ENCODE data around the gene LIMCH1.

The LIMCH1 gene

GRCh38 chr4:41679991-41680390 is 142.0 kb downstream of the LIMCH1 start:
- Histone ChIP-seq H3K36me3 (no peaks in the 10 kb centered on the region), H3K27me3 (peaks cover 5% of the 10 kb centered on the region), H3K4me3 (ENCODE audit: low read depth in 1 of 2, low read length in 1 of 2) (no peak overlapping the region), H3K4me1 (ENCODE audit: control insufficient read depth in 1 of 2, insufficient read depth in 1 of 2, low read depth in 1 of 2, low read length in 1 of 2) (no peaks in the 10 kb centered on the region), H3K27ac (no peak overlapping the region), H3K9me3 (no peaks in the 10 kb centered on the region)
- no peak for TF ChIP-seq CTCF (IDR thresholded peaks at IDR 0.05)

GRCh38 chr4:41681054-41681453 is 143.1 kb downstream of the LIMCH1 start:
- Histone ChIP-seq H3K27me3 (peaks cover 15% of the 10 kb centered on the region), H3K4me1 (ENCODE audit: control insufficient read depth in 1 of 2, insufficient read depth in 1 of 2, low read depth in 1 of 2, low read length in 1 of 2) (no peaks in the 10 kb centered on the region), H3K4me3 (ENCODE audit: low read depth in 1 of 2, low read length in 1 of 2) (no peak overlapping the region), H3K27ac (no peak overlapping the region), H3K9me3 (no peaks in the 10 kb centered on the region), H3K36me3 (no peaks in the 10 kb centered on the region)
- TF ChIP-seq CTCF (IDR thresholded peaks at IDR 0.05) = no peak

GRCh38 chr4:41683326-41683725 is 145.4 kb downstream of the LIMCH1 start:
- Histone ChIP-seq H3K9me3 (no peaks in the 10 kb centered on the region), H3K4me3 (ENCODE audit: low read depth in 1 of 2, low read length in 1 of 2) (no peak overlapping the region), H3K4me1 (ENCODE audit: control insufficient read depth in 1 of 2, insufficient read depth in 1 of 2, low read depth in 1 of 2, low read length in 1 of 2) (no peaks in the 10 kb centered on the region)

GRCh38 chr4:41686893-41687292 is 148.9 kb downstream of the LIMCH1 start:
- no peak for TF ChIP-seq CTCF (IDR thresholded peaks at IDR 0.05)
- no peaks in the 10 kb centered on the region for H3K36me3 ChIP-seq
- no peak overlapping the region for H3K27ac ChIP-seq
- no peaks in the 10 kb centered on the region for H3K9me3 ChIP-seq
- H3K4me1 ChIP-seq (ENCODE audit: control insufficient read depth in 1 of 2, insufficient read depth in 1 of 2, low read depth in 1 of 2, low read length in 1 of 2) = no peaks in the 10 kb centered on the region
- peaks cover 27% of the 10 kb centered on the region for H3K27me3 ChIP-seq
- no peak overlapping the region for H3K4me3 ChIP-seq (ENCODE audit: low read depth in 1 of 2, low read length in 1 of 2)

More at GRCh38 chr4:41683326-41683725, 145.4 kb downstream of the LIMCH1 start:
- H3K27me3 ChIP-seq = peaks cover 19% of the 10 kb centered on the region
- H3K27ac ChIP-seq = no peak overlapping the region
- H3K36me3 ChIP-seq = no peaks in the 10 kb centered on the region
- TF ChIP-seq CTCF (IDR thresholded peaks at IDR 0.05) = no peak

GRCh38 chr4:41687971-41688370 is 150.0 kb downstream of the LIMCH1 start:
- no peak for TF ChIP-seq CTCF (IDR thresholded peaks at IDR 0.05)
- Histone ChIP-seq H3K36me3 (no peaks in the 10 kb centered on the region), H3K27me3 (peaks cover 27% of the 10 kb centered on the region), H3K4me1 (ENCODE audit: control insufficient read depth in 1 of 2, insufficient read depth in 1 of 2, low read depth in 1 of 2, low read length in 1 of 2) (no peaks in the 10 kb centered on the region), H3K9me3 (no peaks in the 10 kb centered on the region), H3K4me3 (ENCODE audit: low read depth in 1 of 2, low read length in 1 of 2) (no peak overlapping the region), H3K27ac (no peak overlapping the region)
